ENCODE measurements around the gene CYREN.

DNA sequence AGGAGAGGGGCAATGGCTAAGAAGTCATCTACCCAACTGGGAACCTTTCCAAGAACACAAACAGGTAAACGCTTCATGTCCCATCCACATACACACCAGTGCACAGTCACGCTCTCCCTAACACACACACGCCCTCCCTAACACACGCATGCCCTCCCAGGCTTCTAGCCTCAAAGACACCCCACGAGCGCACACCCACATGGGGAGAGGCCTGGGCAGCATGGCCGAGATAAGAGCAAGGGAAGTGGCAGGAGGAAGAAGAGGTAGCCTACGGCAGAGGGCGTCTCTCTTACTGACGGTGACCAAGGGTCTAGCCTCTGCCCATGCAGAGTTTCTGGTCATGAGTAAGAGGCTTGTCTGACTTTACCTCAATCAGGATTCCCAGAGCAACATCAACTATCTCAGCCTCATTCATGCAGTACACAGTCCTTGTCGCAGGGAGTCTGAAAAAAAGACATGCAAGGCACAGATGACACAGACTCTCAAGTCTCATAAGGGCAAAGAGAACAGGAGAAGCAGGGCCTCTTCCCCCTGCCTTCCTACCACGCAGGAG lies 3.1 kb downstream of the CYREN start:
- no peak for TF ChIP-seq NFIC (IDR thresholded peaks at IDR 0.05)
- TF ChIP-seq, protein P1, sequence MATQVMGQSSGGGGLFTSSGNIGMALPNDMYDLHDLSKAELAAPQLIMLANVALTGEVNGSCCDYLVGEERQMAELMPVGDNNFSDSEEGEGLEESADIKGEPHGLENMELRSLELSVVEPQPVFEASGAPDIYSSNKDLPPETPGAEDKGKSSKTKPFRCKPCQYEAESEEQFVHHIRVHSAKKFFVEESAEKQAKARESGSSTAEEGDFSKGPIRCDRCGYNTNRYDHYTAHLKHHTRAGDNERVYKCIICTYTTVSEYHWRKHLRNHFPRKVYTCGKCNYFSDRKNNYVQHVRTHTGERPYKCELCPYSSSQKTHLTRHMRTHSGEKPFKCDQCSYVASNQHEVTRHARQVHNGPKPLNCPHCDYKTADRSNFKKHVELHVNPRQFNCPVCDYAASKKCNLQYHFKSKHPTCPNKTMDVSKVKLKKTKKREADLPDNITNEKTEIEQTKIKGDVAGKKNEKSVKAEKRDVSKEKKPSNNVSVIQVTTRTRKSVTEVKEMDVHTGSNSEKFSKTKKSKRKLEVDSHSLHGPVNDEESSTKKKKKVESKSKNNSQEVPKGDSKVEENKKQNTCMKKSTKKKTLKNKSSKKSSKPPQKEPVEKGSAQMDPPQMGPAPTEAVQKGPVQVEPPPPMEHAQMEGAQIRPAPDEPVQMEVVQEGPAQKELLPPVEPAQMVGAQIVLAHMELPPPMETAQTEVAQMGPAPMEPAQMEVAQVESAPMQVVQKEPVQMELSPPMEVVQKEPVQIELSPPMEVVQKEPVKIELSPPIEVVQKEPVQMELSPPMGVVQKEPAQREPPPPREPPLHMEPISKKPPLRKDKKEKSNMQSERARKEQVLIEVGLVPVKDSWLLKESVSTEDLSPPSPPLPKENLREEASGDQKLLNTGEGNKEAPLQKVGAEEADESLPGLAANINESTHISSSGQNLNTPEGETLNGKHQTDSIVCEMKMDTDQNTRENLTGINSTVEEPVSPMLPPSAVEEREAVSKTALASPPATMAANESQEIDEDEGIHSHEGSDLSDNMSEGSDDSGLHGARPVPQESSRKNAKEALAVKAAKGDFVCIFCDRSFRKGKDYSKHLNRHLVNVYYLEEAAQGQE (IDR thresholded peaks at IDR 0.05; ENCODE audit: low read depth) = no peak
- TF ChIP-seq EP300 (IDR thresholded peaks at IDR 0.05; ENCODE audit: borderline replicate concordance) = no peak
- TF ChIP-seq CREB1 (IDR thresholded peaks at IDR 0.05; ENCODE audit: low read depth) = no peak
- TF ChIP-seq, protein P2, sequence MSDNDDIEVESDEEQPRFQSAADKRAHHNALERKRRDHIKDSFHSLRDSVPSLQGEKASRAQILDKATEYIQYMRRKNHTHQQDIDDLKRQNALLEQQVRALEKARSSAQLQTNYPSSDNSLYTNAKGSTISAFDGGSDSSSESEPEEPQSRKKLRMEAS (IDR thresholded peaks at IDR 0.05) = no peak
- TF ChIP-seq EGR1 (IDR thresholded peaks at IDR 0.05) = no peak
- TF ChIP-seq, protein P3, sequence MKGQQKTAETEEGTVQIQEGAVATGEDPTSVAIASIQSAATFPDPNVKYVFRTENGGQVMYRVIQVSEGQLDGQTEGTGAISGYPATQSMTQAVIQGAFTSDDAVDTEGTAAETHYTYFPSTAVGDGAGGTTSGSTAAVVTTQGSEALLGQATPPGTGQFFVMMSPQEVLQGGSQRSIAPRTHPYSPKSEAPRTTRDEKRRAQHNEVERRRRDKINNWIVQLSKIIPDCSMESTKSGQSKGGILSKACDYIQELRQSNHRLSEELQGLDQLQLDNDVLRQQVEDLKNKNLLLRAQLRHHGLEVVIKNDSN (IDR thresholded peaks at IDR 0.05) = no peak
- no peak for TF ChIP-seq RAD21 (IDR thresholded peaks at IDR 0.05; ENCODE audit: low read depth)
- no peak for TF ChIP-seq CEBPB (IDR thresholded peaks at IDR 0.05)

All from Ishikawa (cell line).